SK-N-SH treated with all-trans-retinoic acid at 6 μM for 48 hours (cell line): ENCODE results near the gene VSIG10L.

Experiments used
- GLIS3 ChIP-seq: fragments of 250-450 bp; sonication (Bioruptor Pico); IDR thresholded peaks from 2 replicates; pipeline ENCODE4 v1.5.0; 2020; ENCODE audit warnings: mild to moderate bottlenecking, moderate library complexity
- OSR1 ChIP-seq: fragments of 250-450 bp; sonication (Bioruptor Pico); IDR thresholded peaks from 2 replicates; pipeline ENCODE4 v1.8.0; 2022; ENCODE audit warnings: moderate library complexity, mild to moderate bottlenecking, inconsistent platforms
- RARB ChIP-seq: fragments of 250-450 bp; sonication (Bioruptor Pico); IDR thresholded peaks from 2 replicates; pipeline ENCODE4 v1.8.0; 2021; ENCODE audit warnings: mild to moderate bottlenecking, moderate library complexity
- ZFP30 ChIP-seq: fragments of 450-650 bp; formaldehyde crosslinking; IDR thresholded peaks from 2 replicates; pipeline ENCODE4 v1.5.0; 2022; ENCODE audit warnings: mild to moderate bottlenecking, moderate library complexity
- TF ChIP-seq, protein P1 (sequence below): fragments of 250-450 bp; sonication (Bioruptor Pico); IDR thresholded peaks from 2 replicates; pipeline ENCODE4 v1.5.1; 2021; ENCODE audit warnings: mild to moderate bottlenecking, moderate library complexity
- TF ChIP-seq, protein P2 (sequence below): fragments of 250-450 bp; sonication (Bioruptor Pico); IDR thresholded peaks from 2 replicates; pipeline ENCODE4 v1.8.0; 2020; ENCODE audit warnings: mild to moderate bottlenecking, moderate library complexity, borderline replicate concordance
- TF ChIP-seq, protein P3 (sequence below): fragments of 250-450 bp; sonication (Bioruptor Pico); IDR thresholded peaks from 2 replicates; pipeline ENCODE4 v1.5.1; 2020; ENCODE audit warnings: low read depth, mild to moderate bottlenecking, moderate library complexity

DNA sequence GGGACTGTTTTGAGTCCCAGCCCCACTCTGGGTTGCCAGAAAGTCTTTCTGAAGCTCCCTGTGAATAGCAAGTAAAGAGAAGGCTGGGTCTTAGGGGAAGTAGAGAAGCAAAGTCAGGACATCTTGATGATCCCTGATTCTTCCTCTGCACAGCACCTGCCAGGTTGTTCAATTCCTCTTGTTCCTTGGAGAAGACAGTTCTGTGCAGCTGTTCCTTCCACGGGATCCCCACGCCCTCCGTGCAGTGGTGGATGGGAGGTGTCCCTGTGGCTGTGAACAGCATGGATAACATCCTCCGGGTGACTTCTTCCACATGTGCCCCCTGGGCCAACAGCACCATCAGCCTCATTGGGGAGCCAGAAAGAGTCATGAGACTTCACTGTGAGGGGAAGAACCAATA is 59.6 kb downstream of the VSIG10L start:
- TF ChIP-seq, protein P1, sequence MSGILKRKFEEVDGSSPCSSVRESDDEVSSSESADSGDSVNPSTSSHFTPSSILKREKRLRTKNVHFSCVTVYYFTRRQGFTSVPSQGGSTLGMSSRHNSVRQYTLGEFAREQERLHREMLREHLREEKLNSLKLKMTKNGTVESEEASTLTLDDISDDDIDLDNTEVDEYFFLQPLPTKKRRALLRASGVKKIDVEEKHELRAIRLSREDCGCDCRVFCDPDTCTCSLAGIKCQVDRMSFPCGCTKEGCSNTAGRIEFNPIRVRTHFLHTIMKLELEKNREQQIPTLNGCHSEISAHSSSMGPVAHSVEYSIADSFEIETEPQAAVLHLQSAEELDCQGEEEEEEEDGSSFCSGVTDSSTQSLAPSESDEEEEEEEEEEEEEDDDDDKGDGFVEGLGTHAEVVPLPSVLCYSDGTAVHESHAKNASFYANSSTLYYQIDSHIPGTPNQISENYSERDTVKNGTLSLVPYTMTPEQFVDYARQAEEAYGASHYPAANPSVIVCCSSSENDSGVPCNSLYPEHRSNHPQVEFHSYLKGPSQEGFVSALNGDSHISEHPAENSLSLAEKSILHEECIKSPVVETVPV (CRISPR knock-in tag), result no peak
- TF ChIP-seq, protein P2, sequence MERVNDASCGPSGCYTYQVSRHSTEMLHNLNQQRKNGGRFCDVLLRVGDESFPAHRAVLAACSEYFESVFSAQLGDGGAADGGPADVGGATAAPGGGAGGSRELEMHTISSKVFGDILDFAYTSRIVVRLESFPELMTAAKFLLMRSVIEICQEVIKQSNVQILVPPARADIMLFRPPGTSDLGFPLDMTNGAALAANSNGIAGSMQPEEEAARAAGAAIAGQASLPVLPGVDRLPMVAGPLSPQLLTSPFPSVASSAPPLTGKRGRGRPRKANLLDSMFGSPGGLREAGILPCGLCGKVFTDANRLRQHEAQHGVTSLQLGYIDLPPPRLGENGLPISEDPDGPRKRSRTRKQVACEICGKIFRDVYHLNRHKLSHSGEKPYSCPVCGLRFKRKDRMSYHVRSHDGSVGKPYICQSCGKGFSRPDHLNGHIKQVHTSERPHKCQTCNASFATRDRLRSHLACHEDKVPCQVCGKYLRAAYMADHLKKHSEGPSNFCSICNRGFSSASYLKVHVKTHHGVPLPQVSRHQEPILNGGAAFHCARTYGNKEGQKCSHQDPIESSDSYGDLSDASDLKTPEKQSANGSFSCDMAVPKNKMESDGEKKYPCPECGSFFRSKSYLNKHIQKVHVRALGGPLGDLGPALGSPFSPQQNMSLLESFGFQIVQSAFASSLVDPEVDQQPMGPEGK (CRISPR knock-in tag), result no peak
- TF ChIP-seq, protein P3, sequence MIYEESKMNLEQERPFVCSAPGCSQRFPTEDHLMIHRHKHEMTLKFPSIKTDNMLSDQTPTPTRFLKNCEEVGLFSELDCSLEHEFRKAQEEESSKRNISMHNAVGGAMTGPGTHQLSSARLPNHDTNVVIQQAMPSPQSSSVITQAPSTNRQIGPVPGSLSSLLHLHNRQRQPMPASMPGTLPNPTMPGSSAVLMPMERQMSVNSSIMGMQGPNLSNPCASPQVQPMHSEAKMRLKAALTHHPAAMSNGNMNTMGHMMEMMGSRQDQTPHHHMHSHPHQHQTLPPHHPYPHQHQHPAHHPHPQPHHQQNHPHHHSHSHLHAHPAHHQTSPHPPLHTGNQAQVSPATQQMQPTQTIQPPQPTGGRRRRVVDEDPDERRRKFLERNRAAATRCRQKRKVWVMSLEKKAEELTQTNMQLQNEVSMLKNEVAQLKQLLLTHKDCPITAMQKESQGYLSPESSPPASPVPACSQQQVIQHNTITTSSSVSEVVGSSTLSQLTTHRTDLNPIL (CRISPR knock-in tag), result no peak
- no peak for TF ChIP-seq OSR1 (CRISPR knock-in tag)
- TF ChIP-seq ZFP30 (CRISPR knock-in tag), result no peak
- TF ChIP-seq GLIS3 (CRISPR knock-in tag), result no peak
- no peak for TF ChIP-seq RARB (CRISPR knock-in tag)
